Subcutaneous adipose tissue (tissue), 4 donors: ENCODE measurements around the gene OR6K3. TPM values are rescaled to one million over a fixed set of nuclear protein-coding genes. Genes with fewer than 3 reads are reported as not detected.

ENCODE experiments used
- total RNA-seq, 4 donors: library from RNA; depleted of rRNA; stranded (reverse); fragments of >200 nt; gene quantifications; one replicate each; pipeline ENCODE4 v1.1.0, GENCODE V29; 2016
- TF ChIP-seq, protein P1 (sequence below): fragments of 450-650 bp; IDR thresholded peaks from one replicate; pipeline ENCODE4 v1.5.1; 2016; ENCODE audit warnings: low read depth, mild to moderate bottlenecking, control low read depth, antibody characterized with exemption, moderate library complexity

The OR6K3 gene, protein sequence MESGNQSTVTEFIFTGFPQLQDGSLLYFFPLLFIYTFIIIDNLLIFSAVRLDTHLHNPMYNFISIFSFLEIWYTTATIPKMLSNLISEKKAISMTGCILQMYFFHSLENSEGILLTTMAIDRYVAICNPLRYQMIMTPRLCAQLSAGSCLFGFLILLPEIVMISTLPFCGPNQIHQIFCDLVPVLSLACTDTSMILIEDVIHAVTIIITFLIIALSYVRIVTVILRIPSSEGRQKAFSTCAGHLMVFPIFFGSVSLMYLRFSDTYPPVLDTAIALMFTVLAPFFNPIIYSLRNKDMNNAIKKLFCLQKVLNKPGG
- total RNA-seq: not detected

DNA sequence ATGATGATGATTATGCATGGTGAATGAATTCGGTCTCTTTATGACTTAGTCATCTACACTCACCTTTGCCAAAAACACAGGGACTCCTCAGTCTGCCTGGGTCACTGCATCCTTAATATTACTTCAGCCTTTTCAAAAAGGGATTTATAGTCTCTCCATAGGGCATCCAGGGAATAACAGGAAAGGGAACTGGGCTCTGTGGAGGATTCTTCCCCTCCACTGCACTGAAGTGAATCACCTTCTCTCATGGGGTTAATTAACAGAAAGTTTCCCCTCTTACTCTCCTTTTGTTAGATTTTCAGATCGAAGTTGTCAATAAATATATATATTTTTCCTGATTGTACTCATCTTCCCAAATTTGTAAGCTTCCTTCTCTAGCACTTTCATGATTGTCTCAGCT lies at the start of gene OR6K3:
Gene OR6K3 (minus strand): TSS at position 101 of the 400 bp plus-strand sequence. CDS start 2,605 bp downstream, outside the sequence.
- TF ChIP-seq, protein P1, sequence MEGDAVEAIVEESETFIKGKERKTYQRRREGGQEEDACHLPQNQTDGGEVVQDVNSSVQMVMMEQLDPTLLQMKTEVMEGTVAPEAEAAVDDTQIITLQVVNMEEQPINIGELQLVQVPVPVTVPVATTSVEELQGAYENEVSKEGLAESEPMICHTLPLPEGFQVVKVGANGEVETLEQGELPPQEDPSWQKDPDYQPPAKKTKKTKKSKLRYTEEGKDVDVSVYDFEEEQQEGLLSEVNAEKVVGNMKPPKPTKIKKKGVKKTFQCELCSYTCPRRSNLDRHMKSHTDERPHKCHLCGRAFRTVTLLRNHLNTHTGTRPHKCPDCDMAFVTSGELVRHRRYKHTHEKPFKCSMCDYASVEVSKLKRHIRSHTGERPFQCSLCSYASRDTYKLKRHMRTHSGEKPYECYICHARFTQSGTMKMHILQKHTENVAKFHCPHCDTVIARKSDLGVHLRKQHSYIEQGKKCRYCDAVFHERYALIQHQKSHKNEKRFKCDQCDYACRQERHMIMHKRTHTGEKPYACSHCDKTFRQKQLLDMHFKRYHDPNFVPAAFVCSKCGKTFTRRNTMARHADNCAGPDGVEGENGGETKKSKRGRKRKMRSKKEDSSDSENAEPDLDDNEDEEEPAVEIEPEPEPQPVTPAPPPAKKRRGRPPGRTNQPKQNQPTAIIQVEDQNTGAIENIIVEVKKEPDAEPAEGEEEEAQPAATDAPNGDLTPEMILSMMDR: no peak

DNA sequence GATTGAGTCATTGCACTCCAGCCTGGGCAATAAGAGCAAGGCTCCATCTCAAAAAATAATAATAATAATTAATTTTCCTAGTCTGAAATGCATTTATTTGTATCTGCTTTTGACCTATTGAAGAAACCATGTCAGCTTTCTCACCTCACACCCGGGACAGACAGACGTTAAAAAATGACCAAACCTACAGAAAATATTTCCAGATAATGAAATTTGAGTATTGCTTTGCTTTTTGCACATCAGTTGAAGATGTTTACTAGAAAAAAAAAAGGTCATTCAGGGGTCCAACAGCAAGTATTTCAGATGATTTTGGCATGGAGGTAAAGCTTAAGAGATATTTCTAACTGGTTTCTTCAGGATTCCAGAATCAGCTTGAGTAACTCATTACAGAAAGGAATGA lies 33.9 kb upstream of the OR6K3 start, which contains the start of gene OR6K6:
Gene OR6K6 (plus strand): TSS at position 301 of the 400 bp plus-strand sequence. CDS start 168 bp downstream, outside the sequence.
- TF ChIP-seq, protein P1: no peak

DNA sequence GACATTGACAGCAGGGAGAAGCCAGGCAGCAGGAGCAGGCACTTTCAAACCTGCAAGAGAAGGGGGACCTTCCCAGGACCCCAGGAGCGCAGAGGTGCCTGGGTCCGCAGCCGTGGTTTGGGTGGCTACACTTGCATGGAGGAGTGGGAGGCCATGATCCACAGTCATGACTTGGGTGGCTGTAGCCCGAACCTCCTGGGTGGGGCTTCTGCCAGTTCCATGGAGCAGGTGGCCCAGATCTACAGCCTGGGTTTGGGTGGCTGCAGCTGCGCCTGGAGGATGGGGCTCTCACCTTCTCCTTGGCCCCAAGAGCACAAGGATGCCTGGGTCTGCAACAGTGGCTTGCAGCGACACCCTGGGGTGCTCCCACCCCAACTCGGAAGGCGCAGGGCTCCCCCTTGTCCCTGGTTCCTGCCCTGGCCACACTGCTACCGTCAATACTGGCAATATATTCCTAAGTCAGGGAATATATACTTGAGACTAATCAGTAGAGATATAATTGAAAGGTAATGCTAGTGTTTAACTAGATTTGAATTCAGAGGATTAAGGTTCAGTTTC lies 31.7 kb upstream of the OR6K3 start:
- TF ChIP-seq, protein P1: no peak

DNA sequence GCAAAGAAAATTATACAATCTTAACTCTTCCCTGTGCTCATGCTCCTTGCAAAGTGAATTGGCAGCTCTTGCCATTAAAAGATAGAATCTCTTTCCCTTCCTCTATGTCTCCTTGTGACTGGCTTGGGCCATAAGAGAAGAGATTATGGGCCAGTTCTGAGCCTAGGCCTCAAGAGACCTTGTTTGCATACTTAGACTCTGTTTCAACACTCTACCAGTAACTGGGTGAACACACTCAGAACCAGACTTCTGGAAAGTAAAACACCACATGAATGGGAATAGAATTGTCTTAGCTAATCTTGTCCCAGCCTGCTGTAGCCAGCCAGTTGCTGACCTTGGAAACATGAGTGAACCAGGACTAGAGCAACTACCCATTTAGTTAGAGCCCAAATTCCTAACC lies 15.3 kb upstream of the OR6K3 start:
- TF ChIP-seq, protein P1: no peak

DNA sequence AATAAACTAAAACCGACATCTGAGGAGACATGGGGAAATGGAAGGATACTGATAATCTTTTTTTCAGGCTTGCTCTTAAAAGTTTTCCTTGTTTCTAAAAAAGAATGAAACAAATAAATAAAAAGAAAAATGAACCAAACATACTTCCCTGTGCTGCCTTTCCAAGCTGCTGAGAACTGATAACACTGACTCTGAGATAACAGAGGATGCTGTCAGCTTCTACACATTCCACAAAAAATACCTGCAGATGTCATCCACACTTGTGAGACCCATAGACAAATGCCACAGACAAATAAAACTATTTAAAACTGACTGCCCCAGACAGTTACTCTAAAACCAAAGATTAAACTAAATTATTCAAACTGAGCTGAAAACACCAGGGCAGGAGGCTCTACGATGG lies 12.0 kb upstream of the OR6K3 start:
- TF ChIP-seq, protein P1: no peak

DNA sequence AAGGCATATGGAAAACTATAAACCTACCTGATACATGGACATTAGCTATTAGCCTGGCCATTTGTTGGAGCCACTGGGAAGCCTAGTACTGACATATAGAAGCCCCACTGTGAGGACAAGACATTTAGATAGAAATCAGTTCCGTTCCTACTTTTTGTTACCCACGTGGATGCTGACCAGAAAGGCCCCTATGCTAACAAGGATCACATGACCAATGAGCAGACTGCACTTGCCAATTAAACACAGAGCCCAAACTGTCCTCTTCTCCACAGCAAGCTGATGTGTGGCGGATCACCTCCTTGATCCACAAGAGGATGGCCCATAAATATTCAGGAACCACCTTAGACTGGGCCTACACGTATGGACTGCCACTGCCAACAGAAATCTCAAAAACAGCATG lies 11.2 kb upstream of the OR6K3 start:
- TF ChIP-seq, protein P1: no peak

DNA sequence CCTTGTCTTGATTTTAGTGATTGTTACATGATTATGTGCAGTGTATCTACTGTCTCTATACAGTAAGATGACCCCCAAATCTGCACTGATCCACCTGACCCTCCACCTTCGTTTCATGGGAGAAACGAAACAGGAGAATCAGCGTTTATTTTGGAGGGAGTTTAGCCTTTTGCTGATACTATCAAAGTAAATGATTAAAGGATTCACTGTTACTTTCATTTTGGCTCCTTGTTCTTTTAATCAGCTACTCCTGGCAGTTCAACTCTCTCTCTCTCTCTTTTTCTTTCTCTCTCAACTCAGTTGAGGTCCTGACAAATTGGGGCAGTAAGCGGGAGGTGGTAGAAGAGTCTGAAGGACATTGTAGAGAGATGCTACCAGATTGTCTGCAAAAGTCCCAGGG lies 9.9 kb upstream of the OR6K3 start:
- TF ChIP-seq, protein P1: no peak
